ACC112 (cell line): ENCODE data around the gene ZFR2.

Experiments used
- H2AFZ ChIP-seq: fragments of 200-600 bp; sonication (generic); one replicate; pipeline ENCODE4 v1.6.0; 2017; ENCODE audit warnings: antibody characterized with exemption, low read length; ENCODE audit not compliant: unreplicated experiment
- H3K27ac ChIP-seq: fragments of 200-600 bp; sonication (generic); 2 replicates; pipeline ENCODE4 v1.5.1; 2014; ENCODE audit warnings: low read depth, mild to moderate bottlenecking, antibody characterized with exemption, low read length, moderate library complexity
- H3K27me3 ChIP-seq: fragments of 200-600 bp; sonication (generic); 2 replicates; pipeline ENCODE4 v1.6.1; 2014; ENCODE audit warnings: mild to moderate bottlenecking, antibody characterized with exemption, low read length, moderate library complexity, mixed read lengths; ENCODE audit not compliant: insufficient read depth
- H3K36me3 ChIP-seq: fragments of 200-600 bp; sonication (generic); 2 replicates; pipeline ENCODE4 v1.6.1; 2016; ENCODE audit warnings: mild to moderate bottlenecking, antibody characterized with exemption, low read length, moderate library complexity, mixed read lengths; ENCODE audit not compliant: insufficient read depth
- H3K4me1 ChIP-seq: fragments of 200-600 bp; sonication (generic); one replicate; pipeline ENCODE4 v1.6.1; 2016; ENCODE audit warnings: low read length, mixed read lengths; ENCODE audit not compliant: insufficient read depth, unreplicated experiment, control insufficient read depth
- H3K4me3 ChIP-seq: fragments of 200-600 bp; sonication (generic); 2 replicates; pipeline ENCODE4 v1.5.1; 2014; ENCODE audit warnings: mild to moderate bottlenecking, low read depth, low read length
- H3K79me2 ChIP-seq: fragments of 200-600 bp; sonication (generic); one replicate; pipeline ENCODE4 v1.6.0; 2016; ENCODE audit warnings: low read length; ENCODE audit not compliant: control insufficient read depth, unreplicated experiment, insufficient read depth

Gene ZFR2

DNA sequence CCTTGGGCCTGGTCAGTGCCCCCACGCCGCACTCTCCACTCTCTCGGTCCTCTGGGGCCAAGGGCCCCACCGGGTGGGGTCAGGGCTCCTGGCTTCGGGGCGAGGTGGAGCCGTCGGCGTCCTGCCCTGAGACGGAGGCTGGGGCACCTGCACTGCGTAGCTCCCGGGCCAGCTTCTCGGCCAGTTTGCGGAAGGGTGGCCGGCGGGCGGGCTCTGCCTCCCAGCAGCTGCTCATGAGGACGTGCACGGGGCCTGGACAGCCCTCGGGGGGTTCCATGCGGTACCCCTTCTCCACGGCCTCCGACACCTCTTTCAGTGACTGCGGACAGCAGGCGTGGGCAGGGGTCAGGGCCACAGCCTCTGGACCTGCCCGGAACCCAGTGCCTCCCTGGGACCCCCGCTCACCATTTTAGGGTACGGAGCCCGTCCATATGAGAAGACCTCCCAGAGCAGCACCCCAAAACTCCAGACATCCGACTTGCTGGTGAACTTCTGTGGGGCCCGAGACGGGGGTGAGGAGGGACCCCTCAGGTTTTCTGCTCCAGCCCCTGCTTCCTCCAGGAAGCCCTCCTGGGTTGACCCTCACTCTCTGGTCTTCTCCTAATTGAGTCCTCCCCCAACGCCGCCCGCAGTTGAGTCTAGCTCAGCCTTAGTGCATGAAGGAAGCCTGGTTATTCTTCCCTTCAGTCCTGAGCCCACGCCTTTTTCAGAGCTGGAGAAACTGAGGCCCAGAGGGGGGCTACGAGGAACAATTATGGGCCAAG is 90.6 kb downstream of the ZFR2 start:
- Histone ChIP-seq H3K79me2 (no peaks in the 10 kb centered on the region), H3K36me3 (no peaks in the 10 kb centered on the region), H2AFZ (no peak overlapping the region), H3K4me1 (no peaks in the 10 kb centered on the region), H3K27me3 (no peaks in the 10 kb centered on the region), H3K4me3 (no peak overlapping the region), H3K27ac (no peak overlapping the region)

DNA sequence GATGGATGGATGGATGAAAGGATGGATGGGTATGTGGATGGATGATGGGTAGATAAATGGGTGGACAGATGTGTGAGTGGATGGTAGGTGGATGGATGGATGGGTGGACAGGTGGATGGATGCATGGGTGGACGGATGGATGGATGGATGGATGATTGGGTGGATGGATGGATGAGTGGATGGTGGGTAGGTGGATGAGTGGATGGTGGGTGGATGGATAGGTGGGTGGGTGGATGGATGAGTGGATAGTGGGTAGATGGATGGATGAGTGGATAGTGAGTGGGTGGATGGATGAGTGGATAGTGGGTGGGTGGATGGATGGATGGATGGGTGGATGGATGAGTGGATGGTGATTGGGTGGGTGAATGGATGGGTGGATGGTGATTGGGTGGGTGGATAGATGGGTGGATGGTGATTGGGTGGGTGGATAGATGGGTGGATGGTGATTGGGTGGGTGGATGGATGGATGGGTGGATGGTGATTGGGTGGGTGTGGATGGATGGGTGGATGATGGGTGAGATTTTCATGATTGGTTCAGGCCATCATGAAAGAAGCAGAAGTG is 92.3 kb downstream of the ZFR2 start:
- Histone ChIP-seq H3K27ac (no peak overlapping the region), H3K4me1 (no peaks in the 10 kb centered on the region), H3K36me3 (no peaks in the 10 kb centered on the region), H3K27me3 (no peaks in the 10 kb centered on the region), H3K79me2 (no peaks in the 10 kb centered on the region), H3K4me3 (no peak overlapping the region), H2AFZ (no peak overlapping the region)

DNA sequence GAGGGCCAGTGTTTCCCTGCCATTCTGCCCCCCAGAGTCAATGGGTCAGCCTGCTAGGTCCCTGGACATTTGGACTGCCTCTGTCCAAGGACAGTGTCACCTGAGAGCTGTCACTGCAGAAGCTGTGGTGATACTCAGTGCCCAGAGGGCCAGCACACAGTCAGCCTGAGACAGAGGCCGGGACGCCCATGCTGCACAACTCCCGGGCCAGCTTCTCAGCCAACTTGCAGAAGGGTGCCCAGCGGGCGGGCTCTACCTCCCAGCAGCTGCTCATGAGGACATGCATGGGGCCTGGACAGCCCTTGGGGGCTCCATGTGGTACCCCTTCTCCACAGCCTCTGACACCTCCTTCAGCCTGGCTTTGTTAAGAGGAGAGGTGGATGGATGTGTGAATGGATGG is 93.0 kb downstream of the ZFR2 start:
- no peaks in the 10 kb centered on the region for H3K79me2 ChIP-seq
- H3K4me1 ChIP-seq = no peaks in the 10 kb centered on the region
- no peaks in the 10 kb centered on the region for H3K36me3 ChIP-seq
- H2AFZ ChIP-seq = no peak overlapping the region
- H3K27ac ChIP-seq = no peak overlapping the region
- H3K27me3 ChIP-seq = no peaks in the 10 kb centered on the region
- no peak overlapping the region for H3K4me3 ChIP-seq

DNA sequence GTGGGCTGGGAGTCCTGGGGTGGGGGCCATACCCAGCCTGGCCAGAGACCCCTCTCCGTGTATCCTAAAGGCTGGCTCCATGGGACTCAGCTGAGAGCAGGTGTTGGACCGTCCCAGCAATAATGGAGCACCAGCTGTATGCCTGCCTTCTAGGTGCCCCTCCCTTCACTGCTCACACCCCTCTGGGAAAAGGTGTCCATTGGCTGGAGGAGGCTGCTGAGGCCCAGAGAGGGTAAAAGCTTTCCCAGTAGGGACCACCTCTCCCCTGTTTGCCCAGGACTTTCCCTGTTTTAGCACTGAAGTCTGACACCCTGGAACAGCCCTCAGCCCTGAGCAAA is 93.5 kb downstream of the ZFR2 start:
- Histone ChIP-seq H3K79me2 (no peaks in the 10 kb centered on the region), H3K4me3 (no peak overlapping the region), H2AFZ (no peak overlapping the region), H3K36me3 (no peaks in the 10 kb centered on the region), H3K4me1 (no peaks in the 10 kb centered on the region), H3K27ac (no peak overlapping the region), H3K27me3 (no peaks in the 10 kb centered on the region)

DNA sequence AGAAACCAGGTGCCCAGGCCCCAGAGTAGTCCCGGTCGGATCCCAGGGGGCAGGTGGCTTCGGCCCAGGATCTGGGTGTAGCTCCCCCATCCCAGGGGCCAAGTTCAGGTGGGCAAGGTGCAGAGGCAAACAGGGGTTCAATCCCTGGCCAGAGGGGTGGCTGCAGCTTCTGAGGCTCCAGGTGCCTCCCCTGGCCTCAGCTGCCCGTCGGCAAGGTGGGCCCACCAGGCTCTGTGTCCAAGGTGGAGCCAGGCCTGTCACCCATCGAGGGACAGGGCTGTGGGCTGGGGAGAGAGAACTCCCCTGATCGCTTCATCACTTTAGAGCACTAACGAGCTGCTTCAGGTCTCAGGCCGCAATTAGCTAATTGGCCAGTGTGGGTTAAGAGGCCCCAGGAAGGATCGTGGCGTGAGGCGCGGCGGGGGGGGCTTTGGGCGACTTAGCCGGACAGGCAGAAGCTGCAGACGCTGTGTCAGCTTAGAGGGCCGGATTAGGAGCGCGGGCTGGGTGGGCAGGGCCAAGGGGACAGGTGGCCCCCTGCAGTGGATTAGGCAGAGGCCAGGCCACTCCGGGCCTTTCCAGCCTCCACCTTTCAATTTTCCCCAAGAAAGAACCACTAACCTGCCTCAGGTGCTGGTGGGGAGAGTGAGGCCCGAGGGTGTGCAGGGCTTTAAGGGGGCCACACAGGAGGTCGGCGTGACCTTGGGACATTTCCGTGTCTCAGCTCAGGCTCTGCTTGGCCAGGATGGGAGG is 94.0 kb downstream of the ZFR2 start:
- Histone ChIP-seq H3K79me2 (no peaks in the 10 kb centered on the region), H2AFZ (no peak overlapping the region), H3K36me3 (no peaks in the 10 kb centered on the region), H3K27me3 (no peaks in the 10 kb centered on the region), H3K4me3 (no peak overlapping the region), H3K27ac (no peak overlapping the region), H3K4me1 (no peaks in the 10 kb centered on the region)

DNA sequence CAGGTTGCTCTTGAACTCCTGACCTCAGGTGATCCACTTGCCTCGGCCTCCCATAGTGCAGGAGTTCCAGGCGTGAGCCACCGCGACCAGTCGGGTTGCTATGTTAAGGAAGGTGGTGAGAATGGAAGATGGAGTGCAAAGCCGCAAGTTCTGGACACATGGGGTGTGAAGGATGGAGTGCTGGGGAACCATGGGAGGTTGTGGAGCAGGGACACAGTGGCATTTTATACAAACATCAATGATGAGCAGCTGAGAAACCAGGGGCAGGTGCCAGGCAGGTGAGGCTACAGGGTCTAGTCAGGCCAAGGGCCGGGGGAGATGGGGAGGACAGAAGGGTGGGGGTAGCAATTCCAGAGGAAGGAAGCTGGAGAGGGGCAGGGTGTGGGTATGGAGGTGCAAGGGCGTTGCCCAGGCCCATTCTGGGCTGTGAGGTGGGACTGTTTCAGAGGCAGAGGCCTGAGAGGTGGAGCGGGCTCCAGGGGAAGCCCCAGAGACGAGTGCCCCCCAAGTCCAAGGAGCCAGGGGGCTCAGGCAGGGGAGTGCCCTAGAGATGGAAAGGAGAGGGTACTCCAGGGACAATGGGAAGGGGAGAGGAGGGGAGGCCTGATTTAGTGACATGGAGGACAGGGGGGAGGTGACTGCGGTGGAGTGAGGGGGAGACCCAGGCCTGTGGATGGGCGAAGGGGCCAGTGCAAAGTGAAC is 94.9 kb downstream of the ZFR2 start:
- H3K27me3 ChIP-seq = no peaks in the 10 kb centered on the region
- H3K4me3 ChIP-seq = no peak overlapping the region
- no peaks in the 10 kb centered on the region for H3K36me3 ChIP-seq
- no peak overlapping the region for H2AFZ ChIP-seq
- H3K4me1 ChIP-seq = no peaks in the 10 kb centered on the region
- H3K79me2 ChIP-seq = no peaks in the 10 kb centered on the region
- no peak overlapping the region for H3K27ac ChIP-seq

DNA sequence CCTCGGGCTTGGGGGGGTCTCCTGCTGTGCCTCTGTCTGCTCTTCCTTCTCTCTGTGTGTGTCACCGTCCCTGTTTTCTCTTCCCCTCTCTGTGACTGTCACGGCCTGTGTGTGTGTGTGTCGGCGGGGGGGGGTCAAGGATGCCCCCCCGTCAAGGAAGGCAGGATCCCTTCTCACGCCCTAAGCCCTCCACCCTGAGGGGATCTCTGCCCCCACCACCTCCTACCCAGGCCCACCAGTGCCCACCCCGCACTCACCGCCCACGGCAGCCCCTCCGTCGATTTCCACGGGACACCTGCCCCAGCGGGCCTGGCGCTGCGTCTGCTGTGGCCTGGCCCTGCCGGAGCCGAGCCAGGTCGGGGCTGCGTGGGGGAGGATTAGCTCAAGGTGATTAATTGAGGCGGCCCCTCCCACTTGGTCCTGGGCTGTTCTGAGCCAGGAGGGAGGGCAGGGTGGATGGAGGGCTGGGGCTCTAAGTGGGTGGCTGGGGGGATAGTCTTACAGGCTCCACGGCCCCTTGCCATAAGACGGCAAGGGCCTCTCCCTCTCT is 96.9 kb downstream of the ZFR2 start, which contains the start of gene RAX2:
TSS of gene RAX2 (minus strand) at position 323 of the 550 bp plus-strand sequence. CDS start 486 bp downstream, outside the sequence.
- H3K27ac ChIP-seq = no peak within 1 kb of the TSS
- no peaks in the 10 kb centered on the region for H3K4me1 ChIP-seq
- no peaks in the 10 kb centered on the region for H3K36me3 ChIP-seq
- no peaks in the 10 kb centered on the region for H3K79me2 ChIP-seq
- H2AFZ ChIP-seq = no peak within 1 kb of the TSS
- no peak within 1 kb of the TSS for H3K4me3 ChIP-seq
- H3K27me3 ChIP-seq = no peaks in the 10 kb centered on the region

DNA sequence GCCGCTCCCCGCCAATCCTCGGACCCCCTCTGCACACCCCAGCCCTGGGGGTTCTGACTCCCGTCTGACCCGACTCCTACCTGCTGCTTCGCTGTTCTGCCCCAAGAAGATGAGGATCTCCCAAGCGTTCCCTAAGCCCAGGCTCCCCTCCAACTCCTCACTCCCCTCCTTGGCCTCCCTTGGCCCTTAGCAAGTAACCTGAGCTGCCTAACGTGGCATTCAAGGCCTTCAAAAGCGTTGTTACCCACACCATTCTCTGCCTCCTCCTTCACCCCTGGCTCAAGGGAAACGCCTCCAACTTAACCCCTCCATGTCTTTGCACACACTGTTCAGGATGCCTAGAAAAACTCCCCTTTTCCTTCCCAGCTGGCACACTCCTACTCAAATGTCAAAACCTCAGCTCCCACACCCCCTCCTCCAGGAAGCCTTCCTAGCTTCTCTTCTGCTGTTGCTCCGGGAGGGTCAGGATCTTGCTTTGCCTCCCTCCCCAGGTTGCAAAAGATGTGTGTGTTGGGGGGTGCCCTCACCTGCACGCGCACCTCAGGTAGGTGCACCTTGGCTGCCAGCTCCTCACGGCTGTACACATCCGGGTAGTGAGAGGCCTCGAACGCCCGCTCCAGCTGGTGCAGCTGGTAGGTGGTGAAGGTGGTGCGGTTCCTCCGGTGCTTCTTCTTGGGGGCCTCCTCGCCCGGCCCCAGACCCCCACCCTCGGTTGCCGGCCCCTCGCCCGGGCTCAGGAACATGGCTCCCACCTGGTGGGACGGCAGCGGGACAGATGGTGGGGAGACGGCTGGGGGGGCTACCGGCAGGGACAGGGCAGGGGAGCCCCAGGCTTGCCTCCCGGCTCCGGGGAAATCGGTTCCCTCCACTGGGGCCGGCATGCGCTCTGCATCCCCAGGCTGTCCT is 97.6 kb downstream of the ZFR2 start:
- Histone ChIP-seq H3K27me3 (no peaks in the 10 kb centered on the region), H3K27ac (no peak overlapping the region)

DNA sequence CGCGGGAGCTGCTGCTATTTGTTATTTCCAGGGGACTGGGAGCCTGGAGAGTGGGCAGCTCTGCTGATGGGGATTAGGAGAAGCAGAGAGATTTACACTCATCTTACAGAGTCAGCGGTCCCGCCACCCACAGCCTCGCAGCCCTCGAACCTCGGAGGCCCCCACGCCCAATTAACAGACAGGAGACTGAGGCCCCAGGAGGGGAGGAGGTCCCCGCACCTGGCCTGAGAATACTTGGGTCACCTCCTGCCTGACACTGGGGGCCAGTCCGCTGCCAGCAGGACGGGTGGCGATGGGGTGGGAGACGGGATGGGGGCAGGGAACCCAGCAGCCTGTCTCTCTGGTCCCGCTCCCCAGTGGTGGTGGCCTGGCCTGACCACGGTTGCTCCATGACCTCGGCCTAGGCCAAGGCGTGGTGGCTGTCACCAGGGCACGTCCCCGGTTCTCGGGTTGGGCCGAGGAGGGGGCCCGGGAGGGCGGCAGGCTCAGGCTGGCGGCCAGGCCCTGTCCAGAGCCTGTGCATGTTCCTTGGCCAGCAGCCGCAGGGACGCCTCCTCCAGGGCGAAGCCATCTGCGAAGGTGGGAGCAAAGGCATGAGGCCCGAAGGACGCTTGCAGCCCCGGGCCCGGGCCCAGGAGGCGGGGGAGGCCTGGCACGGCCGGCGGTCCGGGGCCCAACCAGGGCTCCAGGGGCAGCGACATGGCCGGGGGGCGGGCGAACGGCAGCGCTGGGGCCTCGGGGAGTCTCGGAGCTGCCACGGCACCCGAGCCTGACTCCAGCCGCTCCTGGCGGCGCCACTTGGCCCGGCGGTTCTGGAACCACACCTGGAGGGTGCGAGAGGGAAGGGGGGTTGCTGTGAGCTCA is 98.5 kb downstream of the ZFR2 start:
- H3K36me3 ChIP-seq = no peaks in the 10 kb centered on the region
- H3K4me3 ChIP-seq = no peak overlapping the region
- no peaks in the 10 kb centered on the region for H3K27me3 ChIP-seq
- H3K4me1 ChIP-seq = no peaks in the 10 kb centered on the region
- H3K79me2 ChIP-seq = no peaks in the 10 kb centered on the region
- no peak overlapping the region for H3K27ac ChIP-seq
- H2AFZ ChIP-seq = no peak overlapping the region

More for the DNA sequence above, 97.6 kb downstream of the ZFR2 start:
- Histone ChIP-seq H3K36me3 (no peaks in the 10 kb centered on the region), H3K79me2 (no peaks in the 10 kb centered on the region), H3K4me1 (no peaks in the 10 kb centered on the region), H2AFZ (no peak overlapping the region), H3K4me3 (no peak overlapping the region)
